ENCODE data around the gene LPP. TPM values are rescaled to one million over a fixed set of nuclear protein-coding genes. Genes with fewer than 3 reads are reported as not detected.

LPP gene
- total RNA-seq, 1 donor from 2014 or later, result 14.2 TPM

GRCh38 chr3:188151438-188151837 lies 2.5 kb upstream of the LPP start:
- Histone ChIP-seq H3K27me3 (ENCODE audit: control insufficient read depth, insufficient read depth, low read length) (no peaks in the 10 kb centered on the region), H3K4me3 (ENCODE audit: low read depth, low read length) (no peak overlapping the region), H3K36me3 (ENCODE audit: control insufficient read depth, insufficient read depth, low read length) (no peaks in the 10 kb centered on the region)
- no peak for FAIRE-seq
- TF ChIP-seq, protein P1, sequence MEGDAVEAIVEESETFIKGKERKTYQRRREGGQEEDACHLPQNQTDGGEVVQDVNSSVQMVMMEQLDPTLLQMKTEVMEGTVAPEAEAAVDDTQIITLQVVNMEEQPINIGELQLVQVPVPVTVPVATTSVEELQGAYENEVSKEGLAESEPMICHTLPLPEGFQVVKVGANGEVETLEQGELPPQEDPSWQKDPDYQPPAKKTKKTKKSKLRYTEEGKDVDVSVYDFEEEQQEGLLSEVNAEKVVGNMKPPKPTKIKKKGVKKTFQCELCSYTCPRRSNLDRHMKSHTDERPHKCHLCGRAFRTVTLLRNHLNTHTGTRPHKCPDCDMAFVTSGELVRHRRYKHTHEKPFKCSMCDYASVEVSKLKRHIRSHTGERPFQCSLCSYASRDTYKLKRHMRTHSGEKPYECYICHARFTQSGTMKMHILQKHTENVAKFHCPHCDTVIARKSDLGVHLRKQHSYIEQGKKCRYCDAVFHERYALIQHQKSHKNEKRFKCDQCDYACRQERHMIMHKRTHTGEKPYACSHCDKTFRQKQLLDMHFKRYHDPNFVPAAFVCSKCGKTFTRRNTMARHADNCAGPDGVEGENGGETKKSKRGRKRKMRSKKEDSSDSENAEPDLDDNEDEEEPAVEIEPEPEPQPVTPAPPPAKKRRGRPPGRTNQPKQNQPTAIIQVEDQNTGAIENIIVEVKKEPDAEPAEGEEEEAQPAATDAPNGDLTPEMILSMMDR (IDR thresholded peaks at IDR 0.05; ENCODE audit: insufficient read depth, low read length, severe bottlenecking), result no peak
- no peak for DNase-seq (ENCODE audit: low read depth)

GRCh38 chr3:188152660-188153436 lies 1.1 kb upstream of the LPP start:
- no peaks in the 10 kb centered on the region for H3K27me3 ChIP-seq (ENCODE audit: control insufficient read depth, insufficient read depth, low read length)
- H3K4me3 ChIP-seq (ENCODE audit: low read depth, low read length), result peak overlapping the region; percentile 70
- DNase-seq (ENCODE audit: low read depth) (peak; percentile 46), FAIRE-seq (peak; percentile 66)
- H3K36me3 ChIP-seq (ENCODE audit: control insufficient read depth, insufficient read depth, low read length), result no peaks in the 10 kb centered on the region
- TF ChIP-seq, protein P1 (IDR thresholded peaks at IDR 0.05; ENCODE audit: insufficient read depth, low read length, severe bottlenecking), result no peak

- TF ChIP-seq, protein P1 (IDR thresholded peaks at IDR 0.05; ENCODE audit: insufficient read depth, low read length, severe bottlenecking), result no peak
- DNase-seq (ENCODE audit: low read depth) (peak; percentile 79), FAIRE-seq (no peak)
- Histone ChIP-seq H3K27me3 (ENCODE audit: control insufficient read depth, insufficient read depth, low read length) (no peaks in the 10 kb centered on the region), H3K4me3 (ENCODE audit: low read depth, low read length) (peak overlapping the region; percentile 70), H3K36me3 (ENCODE audit: control insufficient read depth, insufficient read depth, low read length) (no peaks in the 10 kb centered on the region)
Observed at GRCh38 chr3:188153437-188154013, 432 bp upstream of the LPP start.

DNA sequence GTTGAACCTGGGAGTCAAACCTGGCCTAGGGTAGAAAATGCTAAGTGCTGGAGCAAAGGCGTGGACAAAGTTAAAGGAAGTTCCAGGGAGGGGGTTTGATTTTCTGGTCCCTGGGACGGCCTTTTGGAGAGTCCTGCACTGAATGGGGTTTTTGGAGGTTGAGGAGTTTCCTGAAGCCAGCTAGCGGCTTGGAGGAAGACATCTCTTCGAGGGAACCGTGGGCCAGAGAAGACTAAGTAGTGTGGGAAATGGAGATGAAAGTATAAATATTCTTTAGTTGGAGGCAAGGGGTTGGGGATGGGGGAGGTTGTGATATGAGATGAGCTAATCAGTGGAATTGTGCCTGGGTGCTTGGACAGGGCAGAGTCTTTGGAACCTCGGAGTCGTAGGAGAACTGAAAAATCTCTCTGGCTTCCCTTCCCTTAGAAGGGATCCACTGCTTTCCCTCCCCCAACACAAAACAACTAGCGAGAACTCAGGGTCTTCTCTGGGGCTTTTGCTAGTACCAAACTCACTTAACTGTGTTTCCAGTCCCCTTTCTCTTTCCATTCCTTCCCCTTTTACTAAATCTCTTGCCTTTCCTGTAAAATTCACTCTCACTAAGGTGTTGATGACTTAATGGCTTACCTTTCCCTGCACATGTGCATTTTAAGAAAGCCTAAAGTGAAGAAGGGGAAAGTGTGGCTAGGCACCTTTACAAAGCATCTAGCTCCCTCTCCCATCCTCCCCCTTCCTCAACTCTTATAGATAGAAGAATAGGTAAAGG lies 1.0 kb downstream of the LPP start:
- FAIRE-seq, result no peak

DNA sequence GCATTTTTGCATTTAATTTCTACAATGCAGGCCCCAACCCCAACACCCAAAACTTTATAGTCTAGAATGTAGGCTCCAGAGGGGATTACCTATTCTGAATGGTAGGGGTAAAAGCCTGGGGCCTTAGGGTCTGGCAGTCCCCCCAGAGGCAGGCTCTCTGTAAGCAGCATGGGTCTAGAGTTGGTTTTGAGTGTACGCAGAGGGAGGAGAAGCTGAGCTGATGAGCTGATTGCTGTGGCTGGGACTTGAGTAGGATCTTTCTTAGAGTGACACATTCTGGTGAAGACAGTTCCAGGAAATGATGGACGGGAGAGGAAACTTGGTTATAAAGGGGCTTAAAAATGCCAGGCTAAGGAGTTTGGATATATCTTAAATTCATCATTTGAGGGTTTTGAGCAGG lies 2.1 kb downstream of the LPP start:
- no peak for DNase-seq (ENCODE audit: low read depth)
- no peak for FAIRE-seq
- TF ChIP-seq, protein P1 (IDR thresholded peaks at IDR 0.05; ENCODE audit: insufficient read depth, low read length, severe bottlenecking), result no peak
- Histone ChIP-seq H3K4me3 (ENCODE audit: low read depth, low read length) (no peak overlapping the region), H3K36me3 (ENCODE audit: control insufficient read depth, insufficient read depth, low read length) (no peaks in the 10 kb centered on the region), H3K27me3 (ENCODE audit: control insufficient read depth, insufficient read depth, low read length) (no peaks in the 10 kb centered on the region)

More for the DNA sequence above, 1.0 kb downstream of the LPP start:
- peak overlapping the region; percentile 70 for H3K4me3 ChIP-seq (ENCODE audit: low read depth, low read length)
- TF ChIP-seq, protein P1 (IDR thresholded peaks at IDR 0.05; ENCODE audit: insufficient read depth, low read length, severe bottlenecking), result no peak
- DNase-seq (ENCODE audit: low read depth), result no peak
- no peaks in the 10 kb centered on the region for H3K36me3 ChIP-seq (ENCODE audit: control insufficient read depth, insufficient read depth, low read length)
- H3K27me3 ChIP-seq (ENCODE audit: control insufficient read depth, insufficient read depth, low read length), result no peaks in the 10 kb centered on the region
